OCI-LY7 (cell line): ENCODE results near the gene MGST2.

Experiments
- EZH2phosphoT487 ChIP-seq: fragments of 200-600 bp; sonication (generic); IDR thresholded peaks from 2 replicates; pipeline ENCODE4 v1.6.1; 2018; ENCODE audit warnings: low read depth, borderline replicate concordance, mild to moderate bottlenecking, mixed run types, antibody characterized with exemption, low read length, moderate library complexity, mixed read lengths
- TF ChIP-seq, protein P1 (sequence below): fragments of 200-600 bp; sonication (generic); conservative IDR thresholded peaks from 2 replicates; pipeline ENCODE4 v1.5.1; 2014; ENCODE audit warnings: mild to moderate bottlenecking, antibody characterized with exemption, low read length, moderate library complexity, mixed read lengths

GRCh38 chr4:139641218-139641617 lies 24.4 kb upstream of the MGST2 start:
- TF ChIP-seq, protein P1, sequence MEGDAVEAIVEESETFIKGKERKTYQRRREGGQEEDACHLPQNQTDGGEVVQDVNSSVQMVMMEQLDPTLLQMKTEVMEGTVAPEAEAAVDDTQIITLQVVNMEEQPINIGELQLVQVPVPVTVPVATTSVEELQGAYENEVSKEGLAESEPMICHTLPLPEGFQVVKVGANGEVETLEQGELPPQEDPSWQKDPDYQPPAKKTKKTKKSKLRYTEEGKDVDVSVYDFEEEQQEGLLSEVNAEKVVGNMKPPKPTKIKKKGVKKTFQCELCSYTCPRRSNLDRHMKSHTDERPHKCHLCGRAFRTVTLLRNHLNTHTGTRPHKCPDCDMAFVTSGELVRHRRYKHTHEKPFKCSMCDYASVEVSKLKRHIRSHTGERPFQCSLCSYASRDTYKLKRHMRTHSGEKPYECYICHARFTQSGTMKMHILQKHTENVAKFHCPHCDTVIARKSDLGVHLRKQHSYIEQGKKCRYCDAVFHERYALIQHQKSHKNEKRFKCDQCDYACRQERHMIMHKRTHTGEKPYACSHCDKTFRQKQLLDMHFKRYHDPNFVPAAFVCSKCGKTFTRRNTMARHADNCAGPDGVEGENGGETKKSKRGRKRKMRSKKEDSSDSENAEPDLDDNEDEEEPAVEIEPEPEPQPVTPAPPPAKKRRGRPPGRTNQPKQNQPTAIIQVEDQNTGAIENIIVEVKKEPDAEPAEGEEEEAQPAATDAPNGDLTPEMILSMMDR = no peak
- no peak for TF ChIP-seq EZH2phosphoT487
